Caco-2 (cell line): ENCODE results near the gene ABI3BP. TPM values are rescaled to one million over a fixed set of nuclear protein-coding genes. Genes with fewer than 3 reads are reported as not detected.

Experiments
- BruUV-seq: library from RNA; stranded (reverse); fragments of 400-500 nt; replicated peaks from 2 replicates; lab custom pipeline; 2021; lab: Mats Ljungman, UMichigan
- CTCF ChIA-PET: fragments of 300-600 bp; sonication (Branson Sonifier 250); formaldehyde crosslinking; loops from one replicate; lab custom pipeline; 2022; ENCODE audit warnings: antibody characterized with exemption; lab: Charles Lee
- POLR2A ChIA-PET: fragments of 300-600 bp; sonication (Branson Sonifier 250); formaldehyde crosslinking; loops from one replicate; lab custom pipeline; 2022; ENCODE audit warnings: antibody characterized with exemption; lab: Charles Lee
- DNase-seq, 2 experiments: peaks; one replicate each; pipeline versions ENCODE4 v3.0.0 to v3.0.0-alpha.2; 2020 to 2022
- H3K27me3 ChIP-seq: replicated peaks from 2 replicates; pipeline ENCODE4 v1.6.0; 2011; ENCODE audit warnings: low read length; ENCODE audit not compliant: control insufficient read depth, insufficient read depth
- H3K36me3 ChIP-seq: 2 replicates; pipeline ENCODE4 v1.5.1; 2011; ENCODE audit warnings: low read length; ENCODE audit not compliant: control insufficient read depth, insufficient read depth
- H3K4me1 ChIP-seq: fragments of 250-450 bp; sonication (Bioruptor Pico); 2 replicates; pipeline ENCODE4 v1.5.1; 2020; ENCODE audit warnings: mild to moderate bottlenecking
- H3K4me3 ChIP-seq: 2 replicates; pipeline ENCODE4 v1.5.1; 2011; ENCODE audit warnings: low read depth, mild to moderate bottlenecking, control low read depth, low read length
- H3K9me3 ChIP-seq: fragments of 250-450 bp; sonication (Bioruptor Pico); 2 replicates; pipeline ENCODE4 v1.5.1; 2020; ENCODE audit warnings: mild to moderate bottlenecking, moderate library complexity
- H3K27ac Mint-ChIP-seq: one replicate; pipeline ENCODE4 v1.8.0; 2022; ENCODE audit warnings: mixed read lengths; ENCODE audit not compliant: unreplicated experiment
- H3K27me3 Mint-ChIP-seq: one replicate; pipeline ENCODE4 v1.8.0; 2022; ENCODE audit warnings: mixed read lengths; ENCODE audit not compliant: insufficient read depth, unreplicated experiment
- H3K36me3 Mint-ChIP-seq: one replicate; pipeline ENCODE4 v1.8.0; 2022; ENCODE audit warnings: mild to moderate bottlenecking, mixed read lengths; ENCODE audit not compliant: insufficient read depth, unreplicated experiment
- H3K4me1 Mint-ChIP-seq: one replicate; pipeline ENCODE4 v1.8.0; 2022; ENCODE audit warnings: low read depth, mixed read lengths; ENCODE audit not compliant: unreplicated experiment
- H3K4me3 Mint-ChIP-seq: one replicate; pipeline ENCODE4 v1.8.0; 2022; ENCODE audit warnings: mild to moderate bottlenecking, moderate library complexity, mixed read lengths; ENCODE audit not compliant: unreplicated experiment
- H3K9me3 Mint-ChIP-seq: one replicate; pipeline ENCODE4 v1.8.0; 2022; ENCODE audit warnings: mixed read lengths; ENCODE audit not compliant: unreplicated experiment
- CTCF ChIP-seq, 2 experiments: fragments of 200-600 bp in 1 of 2; IDR thresholded peaks; 1 replicate in 1 of 2; 2 replicates in 1 of 2; pipeline versions ENCODE4 v1.5.1 to v1.8.0; 2011 to 2022; ENCODE audit warnings: antibody characterized with exemption in 1 of 2, control low read depth in 1 of 2, inconsistent platforms in 1 of 2, low read depth in 1 of 2, low read length in 1 of 2, mild to moderate bottlenecking in 1 of 2, moderate library complexity in 1 of 2; ENCODE audit not compliant: insufficient read depth in 1 of 2, severe bottlenecking in 1 of 2, unreplicated experiment in 1 of 2
- intact Hi-C: fragments of 100-400 bp; cut with micrococcal nuclease; formaldehyde crosslinking; loops from one replicate; pipeline ENCODE4 v1.10.0; 2022; ENCODE audit not compliant: unreplicated experiment
- total RNA-seq: library from RNA; stranded (reverse); gene quantifications from 2 replicates; pipeline ENCODE4 v1.2.3, GENCODE V29; 2022

ABI3BP gene
- total RNA-seq, 1 experiment from 2014 or later, result not detected

- no peak overlapping the region for H3K4me3 Mint-ChIP-seq
- no TSS peak for BruUV-seq
- peaks cover 68% of the 10 kb centered on the region for H3K36me3 Mint-ChIP-seq
- no peaks in the 10 kb centered on the region for H3K27me3 Mint-ChIP-seq
- no peaks in the 10 kb centered on the region for H3K9me3 Mint-ChIP-seq
- no peak for TF ChIP-seq CTCF (IDR thresholded peaks at IDR 0.05; ENCODE audit: insufficient read depth in 1 of 2, low read depth in 1 of 2, low read length in 1 of 2, severe bottlenecking in 1 of 2, unreplicated experiment in 1 of 2)
- Histone ChIP-seq H3K4me1 (peaks cover 5% of the 10 kb centered on the region; the same call in 1 of the 2 replicates), H3K36me3 (no peaks in the 10 kb centered on the region), H3K4me3 (no peak overlapping the region), H3K9me3 (no peaks in the 10 kb centered on the region), H3K27me3 (no peaks in the 10 kb centered on the region)
- no peak overlapping the region for H3K27ac Mint-ChIP-seq
- ChIA-PET POLR2A (no interaction called here), CTCF (no interaction called here)
- peaks cover 34% of the 10 kb centered on the region for H3K4me1 Mint-ChIP-seq
- DNase-seq, result no peak
- intact Hi-C loops, result no loop called here
Observed at GRCh38 chr3:100732435-100732834, 260.8 kb downstream of the ABI3BP start.

GRCh38 chr3:100730524-100730923 lies 262.7 kb downstream of the ABI3BP start:
- Histone ChIP-seq H3K36me3 (no peaks in the 10 kb centered on the region), H3K27me3 (no peaks in the 10 kb centered on the region), H3K9me3 (no peaks in the 10 kb centered on the region), H3K4me3 (no peak overlapping the region), H3K4me1 (no peaks in the 10 kb centered on the region)
- intact Hi-C loops, result no loop called here
- no peak for TF ChIP-seq CTCF (IDR thresholded peaks at IDR 0.05; ENCODE audit: insufficient read depth in 1 of 2, low read depth in 1 of 2, low read length in 1 of 2, severe bottlenecking in 1 of 2, unreplicated experiment in 1 of 2)
- H3K27me3 Mint-ChIP-seq, result no peaks in the 10 kb centered on the region
- H3K27ac Mint-ChIP-seq, result no peak overlapping the region
- BruUV-seq, result TSS peak; percentile 2
- DNase-seq, result no peak
- CTCF ChIA-PET, result no interaction called here
- H3K36me3 Mint-ChIP-seq, result peaks cover 65% of the 10 kb centered on the region
- peaks cover 15% of the 10 kb centered on the region for H3K4me1 Mint-ChIP-seq
- no peaks in the 10 kb centered on the region for H3K9me3 Mint-ChIP-seq
- POLR2A ChIA-PET, result no interaction called here
- no peak overlapping the region for H3K4me3 Mint-ChIP-seq

GRCh38 chr3:100726706-100727105 lies 266.5 kb downstream of the ABI3BP start:
- Histone ChIP-seq H3K36me3 (no peaks in the 10 kb centered on the region), H3K9me3 (no peaks in the 10 kb centered on the region), H3K4me1 (no peaks in the 10 kb centered on the region), H3K4me3 (no peak overlapping the region), H3K27me3 (no peaks in the 10 kb centered on the region)
- no peak overlapping the region for H3K4me3 Mint-ChIP-seq
- no peaks in the 10 kb centered on the region for H3K27me3 Mint-ChIP-seq
- POLR2A ChIA-PET, result no interaction called here
- BruUV-seq, result no TSS peak
- peaks cover 6% of the 10 kb centered on the region for H3K4me1 Mint-ChIP-seq
- peaks cover 62% of the 10 kb centered on the region for H3K36me3 Mint-ChIP-seq
- H3K9me3 Mint-ChIP-seq, result no peaks in the 10 kb centered on the region
- no peak for TF ChIP-seq CTCF (IDR thresholded peaks at IDR 0.05; ENCODE audit: insufficient read depth in 1 of 2, low read depth in 1 of 2, low read length in 1 of 2, severe bottlenecking in 1 of 2, unreplicated experiment in 1 of 2)
- CTCF ChIA-PET, result interaction anchor here (0.7 kb wide), 1 partner anchor 123 kb away, joined by 4 read pairs; no protein-coding TSS in a partner anchor
- no peak for DNase-seq
- no peak overlapping the region for H3K27ac Mint-ChIP-seq
- intact Hi-C loops, result no loop called here
